Lower leg skin (tissue), 3 donors: ENCODE measurements around the gene CTSZ.

Source experiments
- CTCF ChIP-seq, 3 donors: fragments of 450-650 bp; IDR thresholded peaks; one replicate each; pipeline ENCODE4 v1.5.1; 2016; ENCODE audit warnings: antibody characterized with exemption in 3 of 3, mild to moderate bottlenecking in 3 of 3, moderate library complexity in 2 of 3
- POLR2A ChIP-seq, 2 donors: fragments of 450-650 bp; IDR thresholded peaks; one replicate each; pipeline ENCODE4 v1.6.1; 2016 to 2017; ENCODE audit warnings: antibody characterized with exemption in 2 of 2, mild to moderate bottlenecking in 1 of 2, moderate library complexity in 1 of 2

GRCh38 chr20:59013031-59013951, 6.2 kb upstream of the CTSZ start:
- TF ChIP-seq CTCF (IDR thresholded peaks at IDR 0.05), result no peak
- TF ChIP-seq POLR2A (IDR thresholded peaks at IDR 0.05), result no peak
